HUES64 (cell line): Measurements from ENCODE around the gene RUNDC3A.

ENCODE experiments used
- H3K27ac ChIP-seq: 2 replicates; pipeline ENCODE4 v1.7.0; 2013; ENCODE audit warnings: low read depth, low read length, inconsistent platforms
- H3K27me3 ChIP-seq: 2 replicates; pipeline ENCODE4 v1.6.1; 2013; ENCODE audit warnings: mild to moderate bottlenecking, low read length; ENCODE audit not compliant: insufficient read depth
- H3K36me3 ChIP-seq: 2 replicates; pipeline ENCODE4 v1.6.1; 2013; ENCODE audit warnings: mild to moderate bottlenecking, low read length; ENCODE audit not compliant: insufficient read depth
- H3K4me1 ChIP-seq: 2 replicates; pipeline ENCODE4 v1.6.1; 2013; ENCODE audit warnings: mild to moderate bottlenecking, low read length, moderate library complexity; ENCODE audit not compliant: insufficient read depth
- H3K4me3 ChIP-seq: 2 replicates; pipeline ENCODE4 v1.5.1; 2013; ENCODE audit warnings: mild to moderate bottlenecking, low read length, moderate library complexity
- H3K9ac ChIP-seq: 2 replicates; pipeline ENCODE4 v1.6.1; 2013; ENCODE audit warnings: mild to moderate bottlenecking, low read depth, low read length
- H3K9me3 ChIP-seq: 2 replicates; pipeline ENCODE4 v1.6.1; 2013; ENCODE audit warnings: low read depth, low read length; ENCODE audit not compliant: insufficient read depth
- WGBS: fragments of 150-250, 120-280 bp; methylation state at CpG from one replicate; pipeline ENCODE4 v1.1.7; 2013; ENCODE audit warnings: missing lambda C conversion rate; 5-methylcytosine and 5-hydroxymethylcytosine counted together

RUNDC3A gene

GRCh38 chr17:44272321-44272951 lies 36.0 kb upstream of the RUNDC3A start:
- Histone ChIP-seq H3K9ac (no peak overlapping the region), H3K9me3 (no peaks in the 10 kb centered on the region), H3K36me3 (no peaks in the 10 kb centered on the region), H3K27ac (no peak overlapping the region), H3K4me1 (peaks cover 5% of the 10 kb centered on the region; the same call in 1 of the 2 replicates), H3K4me3 (no peak overlapping the region), H3K27me3 (no peaks in the 10 kb centered on the region)
- 77% methylated on average over 13 of the region's 13 CpGs for WGBS

GRCh38 chr17:44272954-44273353 lies 35.4 kb upstream of the RUNDC3A start:
- H3K36me3 ChIP-seq, result no peaks in the 10 kb centered on the region
- H3K27me3 ChIP-seq, result no peaks in the 10 kb centered on the region
- 85% methylated on average over 6 of the region's 6 CpGs for WGBS
- H3K9me3 ChIP-seq, result no peaks in the 10 kb centered on the region
- H3K9ac ChIP-seq, result no peak overlapping the region
- peaks cover 5% of the 10 kb centered on the region; the same call in 1 of the 2 replicates for H3K4me1 ChIP-seq
- H3K27ac ChIP-seq, result no peak overlapping the region
- H3K4me3 ChIP-seq, result no peak overlapping the region

GRCh38 chr17:44273607-44274006 lies 34.8 kb upstream of the RUNDC3A start:
- Histone ChIP-seq H3K9ac (no peak overlapping the region), H3K9me3 (no peaks in the 10 kb centered on the region)
- WGBS, result 62% methylated on average over 4 of the region's 5 CpGs

GRCh38 chr17:44277976-44278375 lies 30.4 kb upstream of the RUNDC3A start:
- Histone ChIP-seq H3K4me1 (peaks cover 18% of the 10 kb centered on the region), H3K36me3 (no peaks in the 10 kb centered on the region), H3K9ac (no peak overlapping the region), H3K4me3 (no peak overlapping the region), H3K27me3 (no peaks in the 10 kb centered on the region), H3K9me3 (no peaks in the 10 kb centered on the region), H3K27ac (no peak overlapping the region)
- WGBS, result 95% methylated on average over 4 of the region's 4 CpGs

More at GRCh38 chr17:44273607-44274006, 34.8 kb upstream of the RUNDC3A start:
- Histone ChIP-seq H3K27ac (no peak overlapping the region), H3K4me1 (peaks cover 5% of the 10 kb centered on the region; the same call in 1 of the 2 replicates), H3K36me3 (no peaks in the 10 kb centered on the region), H3K27me3 (no peaks in the 10 kb centered on the region), H3K4me3 (no peak overlapping the region)

- H3K36me3 ChIP-seq, result no peaks in the 10 kb centered on the region
- WGBS, result 100% methylated on average over 1 of the region's 2 CpGs
- H3K27ac ChIP-seq, result peak overlapping the region; percentile 20; the same call in 1 of the 2 replicates
- no peak overlapping the region for H3K4me3 ChIP-seq
- no peaks in the 10 kb centered on the region for H3K9me3 ChIP-seq
- H3K9ac ChIP-seq, result no peak overlapping the region
- H3K27me3 ChIP-seq, result no peaks in the 10 kb centered on the region
- H3K4me1 ChIP-seq, result peaks cover 12% of the 10 kb centered on the region
These were observed 29.1 kb upstream of the RUNDC3A start for GRCh38 chr17:44279346-44279665.

- no peak overlapping the region for H3K9ac ChIP-seq
- no peak overlapping the region for H3K4me3 ChIP-seq
- H3K9me3 ChIP-seq, result no peaks in the 10 kb centered on the region
- no peaks in the 10 kb centered on the region for H3K27me3 ChIP-seq
- no peaks in the 10 kb centered on the region for H3K36me3 ChIP-seq
- peak overlapping the region; percentile 20; the same call in 1 of the 2 replicates for H3K27ac ChIP-seq
- WGBS, result 35% methylated on average over 20 of the region's 20 CpGs
- H3K4me1 ChIP-seq, result peaks cover 12% of the 10 kb centered on the region
These were observed 28.6 kb upstream of the RUNDC3A start for GRCh38 chr17:44279666-44280391.

GRCh38 chr17:44280392-44280937 lies 27.9 kb upstream of the RUNDC3A start:
- no peak overlapping the region for H3K4me3 ChIP-seq
- 86% methylated on average over 12 of the region's 12 CpGs for WGBS
- H3K27ac ChIP-seq, result no peak overlapping the region

GRCh38 chr17:44281570-44281969 lies 26.8 kb upstream of the RUNDC3A start:
- H3K4me1 ChIP-seq, result peaks cover 12% of the 10 kb centered on the region
- H3K4me3 ChIP-seq, result no peak overlapping the region
- H3K9ac ChIP-seq, result no peak overlapping the region
- no peaks in the 10 kb centered on the region for H3K9me3 ChIP-seq
- H3K27ac ChIP-seq, result no peak overlapping the region
- H3K27me3 ChIP-seq, result no peaks in the 10 kb centered on the region
- 91% methylated on average over 2 of the region's 2 CpGs for whole genome bisulfite sequencing
- H3K36me3 ChIP-seq, result no peaks in the 10 kb centered on the region

More at GRCh38 chr17:44280392-44280937, 27.9 kb upstream of the RUNDC3A start:
- H3K36me3 ChIP-seq, result no peaks in the 10 kb centered on the region
- H3K27me3 ChIP-seq, result no peaks in the 10 kb centered on the region
- no peak overlapping the region for H3K9ac ChIP-seq
- H3K4me1 ChIP-seq, result peaks cover 12% of the 10 kb centered on the region
- no peaks in the 10 kb centered on the region for H3K9me3 ChIP-seq

- Histone ChIP-seq H3K9me3 (no peaks in the 10 kb centered on the region), H3K4me1 (peaks cover 12% of the 10 kb centered on the region), H3K9ac (no peak overlapping the region), H3K4me3 (no peak overlapping the region), H3K27me3 (no peaks in the 10 kb centered on the region), H3K27ac (no peak overlapping the region), H3K36me3 (no peaks in the 10 kb centered on the region)
- 89% methylated on average over 3 of the region's 3 CpGs for WGBS
These were observed 26.1 kb upstream of the RUNDC3A start for GRCh38 chr17:44282264-44282663.

GRCh38 chr17:44283344-44284023 lies 24.9 kb upstream of the RUNDC3A start:
- H3K4me3 ChIP-seq, result no peak overlapping the region
- no peak overlapping the region for H3K27ac ChIP-seq
- H3K9me3 ChIP-seq, result no peaks in the 10 kb centered on the region
- 93% methylated on average over 8 of the region's 8 CpGs for WGBS
- no peaks in the 10 kb centered on the region for H3K36me3 ChIP-seq
- no peaks in the 10 kb centered on the region for H3K27me3 ChIP-seq
- no peak overlapping the region for H3K9ac ChIP-seq
- peaks cover 12% of the 10 kb centered on the region for H3K4me1 ChIP-seq

- H3K4me1 ChIP-seq, result peaks cover 12% of the 10 kb centered on the region
- no peaks in the 10 kb centered on the region for H3K36me3 ChIP-seq
- H3K27me3 ChIP-seq, result no peaks in the 10 kb centered on the region
- H3K27ac ChIP-seq, result no peak overlapping the region
- H3K9me3 ChIP-seq, result no peaks in the 10 kb centered on the region
- H3K4me3 ChIP-seq, result no peak overlapping the region
- WGBS, result 90% methylated on average over 4 of the region's 4 CpGs
- H3K9ac ChIP-seq, result no peak overlapping the region
These were observed 24.4 kb upstream of the RUNDC3A start for GRCh38 chr17:44284024-44284400.
